HepG2 (cell line): ENCODE measurements around the gene MYO3B. TPM values are rescaled to one million over a fixed set of nuclear protein-coding genes. Genes with fewer than 3 reads are reported as not detected.

Experiments used
- ATAC-seq: fragments of 200-7000 bp; cut with Tn5 transposase; 3 replicates; pipeline ENCODE4 v1.9.1; 2020; ENCODE audit warnings: mild to moderate bottlenecking, moderate library complexity
- BruUV-seq: library from RNA; stranded (reverse); fragments of 400-500 nt; replicated peaks from 2 replicates; lab custom pipeline; 2021; lab: Mats Ljungman, UMichigan
- CTCF ChIA-PET: fragments of 300-600 bp; formaldehyde crosslinking; extraction: SDS; loops from one replicate; lab custom pipeline; 2021; ENCODE audit warnings: low total read pairs, inconsistent platforms, low intra/inter-chr PET ratio; lab: Yijun Ruan, JAX
- POLR2A ChIA-PET: fragments of 350-600 bp; sonication (Branson Sonifier 250); formaldehyde crosslinking; loops from one replicate; lab custom pipeline; 2020; ENCODE audit warnings: antibody characterized with exemption, inconsistent platforms; lab: Yijun Ruan, JAX
- DNase-seq: peaks from one replicate; pipeline ENCODE4 v3.0.0-alpha.2; 2015; ENCODE audit warnings: low spot score
- FAIRE-seq: peaks from 3 replicates; lab custom pipeline; 2011; peaks lifted over from hg19 to GRCh38; lab: Jason Lieb, UNC
- H2AFZ ChIP-seq: one replicate; pipeline ENCODE4 v1.6.1; 2011; ENCODE audit warnings: low read length, inconsistent platforms
- H3K27ac ChIP-seq: fragments of 300-600 bp; 3 replicates; pipeline ENCODE4 v1.8.0; 2011; ENCODE audit warnings: mixed run types, mild to moderate bottlenecking, mixed read lengths, low read length, inconsistent platforms; ENCODE audit not compliant: insufficient read depth; ENCODE audit errors: extremely low read length
- H3K27me3 ChIP-seq, 2 experiments: fragments of 200-600 bp in 1 of 2; 2 replicates in 1 of 2; 3 replicates in 1 of 2; pipeline versions ENCODE4 v1.6.0 to v1.8.0; 2011; ENCODE audit warnings: low read length in 2 of 2, mild to moderate bottlenecking in 2 of 2, moderate library complexity in 2 of 2, inconsistent platforms in 1 of 2; ENCODE audit not compliant: insufficient read depth in 2 of 2, control insufficient read depth in 1 of 2
- H3K36me3 ChIP-seq, 2 experiments: fragments of 200-600 bp in 1 of 2; replicated peaks in 1 of 2; 2 replicates in 1 of 2; 3 replicates in 1 of 2; pipeline versions ENCODE4 v1.5.1 to v1.8.0; 2011; ENCODE audit warnings: low read length in 2 of 2, inconsistent platforms in 1 of 2; ENCODE audit not compliant: insufficient read depth in 2 of 2, control insufficient read depth in 1 of 2
- H3K4me1 ChIP-seq: 2 replicates; pipeline ENCODE4 v1.5.1; 2012; ENCODE audit warnings: low read length, inconsistent platforms; ENCODE audit not compliant: insufficient read depth
- H3K4me2 ChIP-seq: 2 replicates; pipeline ENCODE4 v1.6.0; 2011; ENCODE audit warnings: low read depth, low read length, inconsistent platforms
- H3K4me3 ChIP-seq, 3 experiments: fragments of 200-600 bp in 1 of 3; sonication (generic), shearing (Covaris generic) in 1 of 3; replicated peaks in 1 of 3; 2 replicates each; pipeline ENCODE4 v1.5.1; 2011 to 2016; ENCODE audit warnings: low read length in 3 of 3, inconsistent platforms in 2 of 3, low read depth in 2 of 3, mild to moderate bottlenecking in 2 of 3, control low read depth in 1 of 3, mixed read lengths in 1 of 3; ENCODE audit not compliant: insufficient read depth in 1 of 3
- H3K79me2 ChIP-seq: one replicate; pipeline ENCODE4 v1.6.1; 2011; ENCODE audit warnings: low read length, inconsistent platforms; ENCODE audit not compliant: insufficient read depth
- H3K9ac ChIP-seq: 2 replicates; pipeline ENCODE4 v1.6.0; 2011; ENCODE audit warnings: mild to moderate bottlenecking, low read depth, low read length, inconsistent platforms; ENCODE audit not compliant: insufficient read depth
- H3K9me3 ChIP-seq: 2 replicates; pipeline ENCODE4 v1.5.1; 2012; ENCODE audit warnings: mild to moderate bottlenecking, low read length
- H4K20me1 ChIP-seq: 2 replicates; pipeline ENCODE4 v1.6.0; 2011; ENCODE audit warnings: inconsistent platforms, mild to moderate bottlenecking, low read length, moderate library complexity; ENCODE audit not compliant: insufficient read depth
- ARNTL ChIP-seq: sonication (generic); formaldehyde crosslinking; IDR thresholded peaks from 2 replicates; pipeline ENCODE4 v1.4.0; 2020; ENCODE audit warnings: mild to moderate bottlenecking, missing genetic modification reagents
- GFI1 ChIP-seq: sonication (generic); formaldehyde crosslinking; IDR thresholded peaks from 2 replicates; pipeline ENCODE4 v1.5.0; 2020; ENCODE audit warnings: missing genetic modification reagents, mild to moderate bottlenecking, borderline replicate concordance
- GRHL1 ChIP-seq: sonication (generic); formaldehyde crosslinking; conservative IDR thresholded peaks from 2 replicates; pipeline ENCODE4 v1.8.0; 2022; ENCODE audit warnings: missing genetic modification reagents
- SRY ChIP-seq: sonication (generic); formaldehyde crosslinking; IDR thresholded peaks from 2 replicates; pipeline ENCODE4 v1.8.0; 2022; ENCODE audit warnings: mild to moderate bottlenecking, missing genetic modification reagents
- TCF12 ChIP-seq, 2 experiments: fragments of 450-650 bp in 1 of 2; sonication (generic) in 1 of 2; formaldehyde crosslinking in 1 of 2; IDR thresholded peaks; 2 replicates each; pipeline versions ENCODE4 v1.6.1 to v1.8.0; 2017 to 2022; ENCODE audit warnings: antibody characterized with exemption in 1 of 2, mild to moderate bottlenecking in 1 of 2, missing genetic modification reagents in 1 of 2, moderate library complexity in 1 of 2
- TFE3 ChIP-seq: IDR thresholded peaks from 2 replicates; pipeline ENCODE4 v1.6.1; 2016
- ZFP36L2 ChIP-seq: sonication (generic); formaldehyde crosslinking; IDR thresholded peaks from 2 replicates; pipeline ENCODE4 v1.4.0; 2020; ENCODE audit warnings: missing genetic modification reagents
- ZNF3 ChIP-seq: IDR thresholded peaks from 2 replicates; pipeline ENCODE4 v1.7.0; 2017; ENCODE audit warnings: inconsistent platforms
- ZNF766 ChIP-seq: sonication (generic); formaldehyde crosslinking; IDR thresholded peaks from 2 replicates; pipeline ENCODE4 v1.5.0; 2020; ENCODE audit warnings: missing genetic modification reagents, borderline replicate concordance
- ZNF775 ChIP-seq: sonication (generic); formaldehyde crosslinking; IDR thresholded peaks from 2 replicates; pipeline ENCODE4 v1.4.0; 2020; ENCODE audit warnings: missing genetic modification reagents, mild to moderate bottlenecking, moderate library complexity, borderline replicate concordance
- ZNF878 ChIP-seq: sonication (generic); formaldehyde crosslinking; IDR thresholded peaks from 2 replicates; pipeline ENCODE4 v1.8.1; 2023; ENCODE audit warnings: mild to moderate bottlenecking, missing genetic modification reagents, moderate library complexity
- WGBS: methylation state at CpG from one replicate; pipeline ENCODE4 v1.1.6; 2017; ENCODE audit warnings: low lambda C conversion rate; 5-methylcytosine and 5-hydroxymethylcytosine counted together
- in situ Hi-C: cut with HindIII; loops from 2 replicates; pipeline ENCODE4 v1.10.0; 2017; ENCODE audit warnings: low pct_unique_long_range_greater_than_20kb; ENCODE audit not compliant: extremely low pct_ligation_motif_present
- intact Hi-C: fragments of 100-400 bp; cut with micrococcal nuclease; formaldehyde crosslinking; loops from one replicate; pipeline ENCODE4 v1.10.0; 2022; ENCODE audit not compliant: unreplicated experiment
- polyA plus RNA-seq, 8 experiments: library from polyadenylated mRNA; depleted of rRNA in 3 of 8; stranded (reverse) in 7 of 8; unstranded in 1 of 8; fragments of >200 nt; fragmentation: Illumina TruSeq in 4 of 8; extraction: Trizol in 4 of 8; gene quantifications; 2 replicates each; pipeline versions ENCODE4 v1.2.1 to v1.2.3, GENCODE V29; 2011 to 2016; ENCODE audit warnings: low read depth in 4 of 8, missing spikeins in 1 of 8, mixed read lengths in 1 of 8; ENCODE audit not compliant: insufficient read depth in 1 of 8
- total RNA-seq, 5 experiments: library from RNA; depleted of rRNA; stranded (reverse); fragments of >200 nt; fragmentation: Illumina TruSeq; extraction: Trizol; gene quantifications; 2 replicates each; pipeline ENCODE4 v1.2.3, GENCODE V29; 2016; ENCODE audit warnings: low read depth in 1 of 5

Gene MYO3B
- total and polyA plus RNA-seq, 2 of the 13 experiments (the other 11 are each of a cell fraction or from before 2014, with no cell fraction given) = 0.01 TPM; not detected in 1

GRCh38 chr2:170350929-170351826 is 173.2 kb downstream of the MYO3B start:
- H3K9ac ChIP-seq = no peak overlapping the region
- no peaks in the 10 kb centered on the region for H4K20me1 ChIP-seq
- no peak overlapping the region for H2AFZ ChIP-seq
- H3K4me3 ChIP-seq = no peak overlapping the region
- FAIRE-seq = no peak
- intact Hi-C loops (no loop called here), in situ Hi-C loops (loop anchor here (25.0 kb wide), 1 partner anchor 889 kb away; no protein-coding TSS in a partner anchor)
- no peak overlapping the region for H3K4me2 ChIP-seq
- BruUV-seq = no TSS peak
- no peak for DNase-seq
- ATAC-seq = peak; percentile 61
- WGBS = 2% methylated on average over 4 of the region's 4 CpGs
- H3K4me1 ChIP-seq = no peaks in the 10 kb centered on the region
- no peaks in the 10 kb centered on the region for H3K79me2 ChIP-seq
- CTCF ChIA-PET = interaction anchor here (0.6 kb wide), 1 partner anchor 27 kb away, joined by 3 read pairs; no protein-coding TSS in a partner anchor
- POLR2A ChIA-PET = no interaction called here
- no peaks in the 10 kb centered on the region for H3K36me3 ChIP-seq
- no peaks in the 10 kb centered on the region for H3K9me3 ChIP-seq
- no peak overlapping the region for H3K27ac ChIP-seq
- peaks cover 0 to 23% of the 10 kb centered on the region in 2 experiments; a peak in 2 of 5 replicates for H3K27me3 ChIP-seq
- TF ChIP-seq ZNF3 (CRISPR knock-in tag) (no peak), TCF12 (IDR thresholded peaks at IDR 0.05) (no peak), TCF12 (CRISPR knock-in tag; IDR thresholded peaks at IDR 0.05) (no peak), ZNF878 (no peak), GFI1 (CRISPR knock-in tag) (no peak), ARNTL (CRISPR knock-in tag) (no peak), TFE3 (no peak), SRY (CRISPR knock-in tag) (no peak), GRHL1 (no peak), ZNF766 (CRISPR knock-in tag) (no peak), ZFP36L2 (CRISPR knock-in tag) (no peak), ZNF775 (CRISPR knock-in tag) (no peak)
